Hepatic stellate cell (primary cell): ENCODE measurements around the gene BCLAF3.

Experiments used
- DNase-seq: peaks from one replicate; pipeline ENCODE4 v3.0.0; 2011; ENCODE audit warnings: low spot score

BCLAF3 gene

GRCh38 chrX:19990556-19991349 is at the start of gene BCLAF3:
Gene BCLAF3, minus strand, starts transcription at chrX:19991061. Its CDS starts 20,797 bp downstream, at chrX:19970264.
- DNase-seq, result peak; percentile 87

GRCh38 chrX:20038966-20039365 is 48.1 kb upstream of the BCLAF3 start:
- DNase-seq, result no peak

GRCh38 chrX:20037186-20037585 is 46.3 kb upstream of the BCLAF3 start:
- DNase-seq, result no peak

GRCh38 chrX:20032201-20032600 is 41.3 kb upstream of the BCLAF3 start:
- no peak for DNase-seq

GRCh38 chrX:20029728-20030127 is 38.9 kb upstream of the BCLAF3 start:
- no peak for DNase-seq

- no peak for DNase-seq
Observed at GRCh38 chrX:20028588-20028987, 37.7 kb upstream of the BCLAF3 start.

GRCh38 chrX:20026278-20026677 is 35.4 kb upstream of the BCLAF3 start:
- DNase-seq, result no peak

- no peak for DNase-seq
Observed at GRCh38 chrX:20019672-20020365, 29.0 kb upstream of the BCLAF3 start.

GRCh38 chrX:20016616-20016945 is 25.7 kb upstream of the BCLAF3 start:
- no peak for DNase-seq

- no peak for DNase-seq
Observed at GRCh38 chrX:20015945-20016615, 25.2 kb upstream of the BCLAF3 start.

- DNase-seq, result no peak
Observed at GRCh38 chrX:20015422-20015821, 24.6 kb upstream of the BCLAF3 start.

GRCh38 chrX:20011608-20012007 is 20.7 kb upstream of the BCLAF3 start:
- DNase-seq, result no peak

GRCh38 chrX:20007962-20008622 is 17.2 kb upstream of the BCLAF3 start:
- no peak for DNase-seq

- DNase-seq, result no peak
Observed at GRCh38 chrX:20005883-20006282, 15.0 kb upstream of the BCLAF3 start.

- no peak for DNase-seq
Observed at GRCh38 chrX:20001588-20001987, 10.7 kb upstream of the BCLAF3 start.

GRCh38 chrX:19991350-19991718 is 473 bp upstream of the BCLAF3 start:
- no peak for DNase-seq

- DNase-seq, result peak; percentile 13
Observed at GRCh38 chrX:19990151-19990555, 708 bp downstream of the BCLAF3 start.

- DNase-seq, result no peak
Observed at GRCh38 chrX:19987856-19988255, 3.0 kb downstream of the BCLAF3 start.

- no peak for DNase-seq
Observed at GRCh38 chrX:19986531-19986930, 4.3 kb downstream of the BCLAF3 start.

GRCh38 chrX:19981947-19982346 is 8.9 kb downstream of the BCLAF3 start:
- DNase-seq, result no peak

- DNase-seq, result no peak
Observed at GRCh38 chrX:19975845-19976244, 15.0 kb downstream of the BCLAF3 start.

GRCh38 chrX:19972984-19973383 is 17.9 kb downstream of the BCLAF3 start:
- DNase-seq, result no peak

GRCh38 chrX:19968276-19968675 is 22.6 kb downstream of the BCLAF3 start:
- DNase-seq, result no peak
